SIG-M5 (cell line): Measurements from ENCODE around the gene OR51A2.
"Not testable (repeated sequence)": the region's sequence is repeated elsewhere in the genome, so short reads cannot be mapped to it uniquely, and the experiment has no call there.

Experiments used
- DNase-seq: peaks from one replicate; lab custom pipeline; 2025; lab: John Stamatoyannopoulos, UW

OR51A2 gene, protein sequence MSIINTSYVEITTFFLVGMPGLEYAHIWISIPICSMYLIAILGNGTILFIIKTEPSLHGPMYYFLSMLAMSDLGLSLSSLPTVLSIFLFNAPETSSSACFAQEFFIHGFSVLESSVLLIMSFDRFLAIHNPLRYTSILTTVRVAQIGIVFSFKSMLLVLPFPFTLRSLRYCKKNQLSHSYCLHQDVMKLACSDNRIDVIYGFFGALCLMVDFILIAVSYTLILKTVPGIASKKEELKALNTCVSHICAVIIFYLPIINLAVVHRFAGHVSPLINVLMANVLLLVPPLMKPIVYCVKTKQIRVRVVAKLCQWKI

GRCh38 chr11:4955613-4956012, at the start of gene OR51A2:
OR51A2 (minus strand) TSS chr11:4955713; CDS start chr11:4955713, 0 bp downstream.
- DNase-seq: not testable (repeated sequence)

DNA sequence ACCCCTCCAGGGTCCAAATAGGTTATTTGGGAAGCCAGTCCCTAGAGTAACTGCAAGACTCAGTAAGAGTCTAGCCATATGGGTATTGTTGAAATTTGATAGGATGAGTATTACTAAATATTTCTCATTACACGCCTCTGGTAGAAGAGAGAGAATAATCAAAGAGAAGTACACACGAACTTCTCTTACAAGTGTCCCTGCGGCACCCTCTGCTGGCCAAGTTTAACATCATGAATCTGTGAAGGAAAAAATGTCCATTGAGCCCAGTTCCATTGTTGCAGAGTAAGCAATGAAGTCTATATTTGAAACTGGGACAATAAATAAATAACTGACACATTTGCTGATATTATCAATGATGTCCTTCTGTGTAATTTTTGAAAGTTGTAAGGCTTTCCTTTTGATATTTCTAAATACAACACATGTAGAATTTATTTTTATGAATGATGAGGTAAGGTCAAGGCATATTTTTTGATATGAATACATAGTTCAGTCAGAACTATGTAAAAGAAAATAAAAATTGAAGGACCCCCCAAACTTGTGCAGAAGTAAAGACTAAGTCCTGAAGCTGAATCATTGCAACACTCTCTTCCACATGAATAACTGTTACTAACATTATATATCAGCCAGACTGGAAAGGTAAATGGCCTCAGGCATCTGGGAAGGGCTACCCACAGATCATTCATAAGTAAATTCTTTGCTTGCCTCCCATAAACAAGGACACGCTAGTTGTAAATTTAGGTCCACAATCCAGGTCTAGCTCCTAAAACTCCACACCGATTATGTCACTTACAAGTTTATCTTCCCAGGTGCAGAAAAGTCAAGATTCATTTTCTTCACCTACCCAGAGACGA, 49.1 kb upstream of the OR51A2 start:
- DNase-seq: peak; percentile 2

DNA sequence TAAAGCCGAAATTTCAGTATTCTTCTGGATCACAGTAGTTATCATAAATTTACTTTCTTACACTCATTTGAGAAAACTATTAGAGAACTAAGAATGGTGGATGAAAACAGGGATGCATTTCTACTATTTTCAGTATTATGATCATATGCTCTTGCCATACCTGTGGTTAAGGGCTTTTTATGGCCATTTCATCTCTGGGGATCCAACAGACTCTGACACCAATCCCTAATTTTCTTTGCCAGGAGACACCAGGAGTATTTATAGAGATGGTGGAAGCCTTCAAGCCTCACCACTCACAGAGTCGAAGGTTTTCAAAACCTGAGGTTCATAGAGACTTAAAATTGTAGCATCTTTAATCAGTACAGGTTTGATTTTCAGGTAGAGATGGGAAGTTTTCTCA, 39.0 kb upstream of the OR51A2 start, which contains the start of gene OR51L1:
Gene OR51L1 (plus strand): TSS at position 301 of the 400 bp plus-strand sequence. CDS start 4,132 bp downstream, outside the sequence.
- no peak for DNase-seq

DNA sequence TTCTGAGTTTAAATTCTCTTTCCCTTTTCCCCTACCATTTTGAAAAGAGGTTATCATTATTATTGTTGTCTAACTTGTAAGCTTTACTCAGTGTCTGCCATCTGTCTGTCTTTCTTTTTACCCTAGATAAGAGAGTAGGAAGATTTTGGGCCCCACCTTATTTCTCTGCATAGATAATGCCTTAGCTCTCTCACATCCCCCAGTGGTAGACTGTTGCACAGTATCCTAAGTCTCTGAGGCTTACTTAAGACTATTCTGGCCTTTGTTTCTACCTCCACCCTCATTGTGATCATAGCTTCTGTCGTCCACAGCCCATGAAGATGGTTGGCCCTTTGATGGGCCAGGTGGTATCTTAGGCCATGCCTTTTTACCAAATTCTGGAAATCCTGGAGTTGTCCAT, 35.5 kb upstream of the OR51A2 start:
- DNase-seq: no peak

GRCh38 chr11:4983841-4984240, 28.3 kb upstream of the OR51A2 start:
- no peak for DNase-seq

DNA sequence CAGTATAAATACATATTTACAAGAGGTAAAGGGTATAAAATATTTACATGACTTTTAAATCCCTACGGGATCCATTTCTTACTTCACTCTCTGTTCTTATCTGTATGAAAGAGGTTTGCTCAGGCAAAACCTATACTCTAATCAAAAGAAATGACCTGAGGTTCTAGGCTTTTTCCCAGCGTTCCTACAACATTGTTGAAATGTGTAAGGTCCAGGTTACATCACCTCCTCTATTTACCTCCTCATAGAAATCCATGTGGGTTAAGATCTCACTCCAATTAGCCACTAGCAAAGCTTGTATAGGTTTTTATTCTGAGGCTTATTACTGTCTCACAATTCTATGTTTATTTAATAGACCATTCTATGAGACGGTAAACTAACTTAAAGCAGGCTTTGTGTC, 27.2 kb upstream of the OR51A2 start:
- DNase-seq: no peak

DNA sequence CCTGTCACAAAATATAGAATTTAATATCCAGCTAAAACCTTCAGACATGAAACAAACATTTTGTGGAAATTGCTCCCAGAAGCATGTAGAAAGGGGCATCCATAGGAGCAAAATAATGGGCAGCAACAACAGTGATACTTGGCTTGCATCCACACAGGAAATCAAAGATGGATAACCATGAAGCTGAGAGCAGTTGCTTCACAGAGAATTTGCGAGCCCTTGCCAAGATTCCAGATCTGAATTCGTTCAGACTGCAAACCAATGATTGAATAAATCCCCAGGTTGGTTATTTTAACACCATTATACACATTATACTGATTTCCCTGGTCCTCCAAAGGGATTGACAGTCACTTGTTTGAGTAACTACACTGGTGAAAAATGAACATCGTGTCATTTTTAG, 23.5 kb upstream of the OR51A2 start:
- no peak for DNase-seq

- DNase-seq: no peak
Measured at GRCh38 chr11:4975436-4975835, 19.9 kb upstream of the OR51A2 start.

GRCh38 chr11:4962816-4963215, 7.3 kb upstream of the OR51A2 start:
- DNase-seq: no peak

DNA sequence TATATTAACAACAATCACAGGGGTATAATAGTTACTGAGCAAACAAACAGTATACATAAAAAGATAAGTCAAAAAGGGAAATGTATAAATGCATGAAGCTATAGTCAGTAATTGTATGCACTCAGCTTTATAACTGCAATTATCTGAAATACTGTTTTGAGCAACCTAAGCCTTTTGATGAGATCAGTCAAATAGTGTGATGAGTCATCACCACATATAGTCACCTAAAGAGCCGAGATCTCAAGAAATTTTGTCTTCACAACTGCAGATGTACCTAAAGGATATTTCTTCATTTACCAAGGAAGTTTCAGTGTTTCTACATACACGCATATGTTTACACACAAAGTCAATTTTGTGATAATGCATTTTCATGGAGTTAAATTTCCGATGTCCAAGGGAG, 5.4 kb upstream of the OR51A2 start:
- DNase-seq: no peak

- DNase-seq: no peak
Measured at GRCh38 chr11:4957396-4957795, 1.9 kb upstream of the OR51A2 start.

GRCh38 chr11:4947505-4947904, 8.0 kb downstream of the OR51A2 start, which contains the start of gene OR51A4:
OR51A4 (minus strand) TSS chr11:4947605; CDS start chr11:4947100, 505 bp downstream.
- no peak for DNase-seq

DNA sequence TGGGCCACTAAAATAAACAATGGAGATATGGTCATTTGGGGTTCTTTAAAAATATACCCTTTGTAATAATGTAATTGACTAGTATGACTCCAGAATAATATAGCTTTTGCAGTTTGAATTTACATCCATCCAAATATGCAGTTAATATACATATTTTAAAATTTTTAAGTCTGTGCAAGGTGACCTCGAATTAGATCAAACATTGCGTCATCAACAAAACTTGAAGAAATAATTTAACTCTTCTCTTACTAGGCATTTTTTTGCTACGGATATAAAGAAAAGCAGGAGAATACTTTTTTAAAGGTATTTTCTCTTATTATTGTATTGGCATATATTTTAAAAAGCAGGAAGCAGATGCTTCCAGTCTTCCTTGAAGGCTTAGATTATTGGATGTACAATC, 18.8 kb downstream of the OR51A2 start:
- DNase-seq: no peak

- DNase-seq: no peak
Measured at GRCh38 chr11:4932751-4933150, 22.8 kb downstream of the OR51A2 start.

- no peak for DNase-seq
Measured at GRCh38 chr11:4926608-4927007, 28.9 kb downstream of the OR51A2 start.

DNA sequence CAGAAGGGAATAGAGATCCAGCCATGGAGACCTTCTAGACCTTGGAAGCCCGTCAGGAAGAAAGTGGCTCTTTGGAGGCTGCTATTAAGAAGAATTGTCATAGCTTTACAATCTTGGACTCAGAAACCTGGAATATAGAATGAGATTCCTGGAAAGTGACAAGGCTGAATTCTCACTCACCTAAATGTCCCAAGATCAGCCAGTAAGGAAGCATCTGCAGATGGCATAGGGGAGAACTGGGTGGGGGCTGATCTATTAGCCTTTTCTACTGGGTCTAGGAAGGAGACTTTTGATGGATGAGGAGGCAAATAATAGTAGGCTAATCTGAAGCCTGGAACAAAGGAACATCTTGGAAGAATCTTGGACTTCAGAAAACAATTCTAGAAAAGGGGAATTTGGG, 31.3 kb downstream of the OR51A2 start, which contains the start of gene OR51G1:
Gene OR51G1 (minus strand): TSS at position 101 of the 400 bp plus-strand sequence. CDS start 0 bp downstream, at position 101.
- no peak for DNase-seq

- no peak for DNase-seq
Measured at GRCh38 chr11:4922304-4922703, 33.2 kb downstream of the OR51A2 start.

DNA sequence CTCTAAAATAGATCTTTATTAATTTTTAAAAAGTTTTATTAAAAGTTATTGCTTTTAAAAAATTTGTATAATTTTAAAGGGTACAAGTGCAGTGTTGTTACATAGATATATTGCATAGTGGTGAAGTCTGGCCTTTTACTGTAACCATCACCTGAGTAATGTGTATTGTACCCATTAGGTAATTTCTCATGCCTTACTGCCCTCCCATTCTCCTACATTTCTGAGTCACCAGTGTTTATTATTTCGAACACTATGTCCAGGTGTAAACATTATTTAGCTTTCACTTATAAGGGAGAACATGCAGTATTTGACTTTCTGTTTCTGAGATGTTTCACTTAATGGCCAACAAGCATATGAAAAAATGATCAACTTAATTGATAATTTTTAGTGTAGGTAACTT, 33.7 kb downstream of the OR51A2 start:
- no peak for DNase-seq

- DNase-seq: no peak
Measured at GRCh38 chr11:4919250-4919649, 36.3 kb downstream of the OR51A2 start, which contains the start of gene OR51G2. OR51G2 (minus strand) TSS chr11:4919350; CDS start chr11:4915663, 3,687 bp downstream.

GRCh38 chr11:4916581-4916980, 38.9 kb downstream of the OR51A2 start:
- no peak for DNase-seq
